Frontal cortex (tissue), 4 donors: ENCODE measurements around the gene OR10J5. TPM values are rescaled to one million over a fixed set of nuclear protein-coding genes. Genes with fewer than 3 reads are reported as not detected.

Experiments used
- DNase-seq, 2 donors: peaks; one replicate each; pipeline ENCODE4 v3.0.0; 2012; ENCODE audit warnings: low spot score in 2 of 2
- FAIRE-seq: peaks from 2 replicates; lab custom pipeline; 2012; peaks lifted over from hg19 to GRCh38; lab: Jason Lieb, UNC
- total RNA-seq: library from RNA; depleted of rRNA; stranded (reverse); fragments of >200 nt; gene quantifications from one replicate; pipeline ENCODE4 v1.2.3, GENCODE V29; 2014
- donor health status: control.
- donor health status: control.
- donor health status: control.

OR10J5 gene
- total RNA-seq, 1 donor from 2014 or later = not detected

- DNase-seq (no peak), FAIRE-seq (no peak)
Measured at GRCh38 chr1:159492575-159493323, 43.1 kb downstream of the OR10J5 start.

Other genes with a start within 250 kb of the OR10J5 start
- gene FCER1A, start 233.7 kb downstream of the OR10J5 start, total RNA-seq = not detected
- not detected for gene OR10J4, start 103.8 kb downstream of the OR10J5 start, total RNA-seq
- gene OR10J1, start 96.3 kb downstream of the OR10J5 start, total RNA-seq = not detected
- not detected for gene APCS, start 51.8 kb upstream of the OR10J5 start, total RNA-seq
- not detected for gene CRP, start 178.6 kb upstream of the OR10J5 start, total RNA-seq
- 22.8 TPM for gene DUSP23, start 245.0 kb upstream of the OR10J5 start, total RNA-seq